NOMO-1 (cell line): ENCODE data around the gene APOL1.

ENCODE experiments used
- DNase-seq, 2 experiments: peaks; one replicate each; lab custom pipeline; 2025; ENCODE audit not compliant: unreplicated experiment in 2 of 2; lab: John Stamatoyannopoulos, UW

The APOL1 gene

DNA sequence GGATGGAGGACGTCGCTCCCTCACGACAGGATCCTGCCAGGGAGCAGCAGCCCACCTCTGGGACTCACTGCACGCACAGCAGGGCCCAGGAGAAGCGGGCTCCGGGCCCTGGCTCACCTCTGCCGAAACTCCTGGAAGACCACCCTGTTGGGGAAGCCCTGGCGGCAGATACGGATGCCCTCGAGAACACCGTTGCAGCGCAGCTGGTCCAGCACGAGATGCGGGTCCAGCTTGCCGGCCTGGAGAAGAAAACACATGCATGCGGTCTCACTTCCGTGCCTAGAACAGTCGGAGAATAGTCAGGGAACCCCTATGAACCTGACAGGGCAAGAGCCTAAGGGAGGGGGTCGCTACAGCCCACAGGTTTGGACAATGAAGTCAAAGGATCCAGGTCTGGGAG, 52.9 kb downstream of the APOL1 start:
- DNase-seq, result no peak

DNA sequence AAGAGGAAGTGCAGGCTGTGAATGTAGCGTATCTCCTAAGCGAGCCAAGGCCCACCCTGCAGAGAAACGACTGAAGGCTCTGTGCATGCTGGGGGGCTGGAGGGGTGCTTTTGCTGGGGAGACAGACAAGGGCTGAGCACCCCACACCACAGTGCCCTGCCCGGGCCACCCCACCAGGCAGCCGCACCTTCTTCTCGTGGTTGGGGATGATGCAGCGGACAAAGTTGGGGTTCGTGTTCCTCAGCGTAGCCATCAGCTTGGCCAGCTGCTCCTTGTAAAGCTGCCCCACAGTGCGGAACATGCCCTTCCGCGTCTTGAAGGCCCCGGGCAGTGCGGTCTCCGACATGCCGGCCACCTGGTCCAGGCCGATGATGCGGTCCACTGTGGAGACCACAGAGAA, 53.3 kb downstream of the APOL1 start:
- no peak for DNase-seq

DNA sequence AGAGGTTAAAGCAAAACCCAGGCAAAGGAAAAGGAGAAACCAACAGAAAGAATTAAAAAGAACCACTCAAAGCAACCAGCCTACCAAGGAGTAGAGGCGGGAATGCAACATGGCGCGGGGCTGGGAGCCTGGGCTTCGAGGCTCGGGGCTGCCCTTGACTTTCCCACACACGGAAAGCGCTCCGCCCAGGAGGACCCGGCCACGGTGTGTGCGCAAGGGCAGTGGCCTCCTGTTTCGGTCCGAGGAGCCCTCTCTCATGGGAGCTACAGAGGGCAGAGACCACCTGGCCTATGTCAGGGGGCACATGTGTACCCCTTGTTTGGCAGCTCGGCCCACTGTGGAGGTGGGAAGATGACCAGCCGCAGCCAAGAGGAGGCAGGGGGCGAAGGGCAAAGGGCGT, 55.9 kb downstream of the APOL1 start:
- DNase-seq, result no peak

DNA sequence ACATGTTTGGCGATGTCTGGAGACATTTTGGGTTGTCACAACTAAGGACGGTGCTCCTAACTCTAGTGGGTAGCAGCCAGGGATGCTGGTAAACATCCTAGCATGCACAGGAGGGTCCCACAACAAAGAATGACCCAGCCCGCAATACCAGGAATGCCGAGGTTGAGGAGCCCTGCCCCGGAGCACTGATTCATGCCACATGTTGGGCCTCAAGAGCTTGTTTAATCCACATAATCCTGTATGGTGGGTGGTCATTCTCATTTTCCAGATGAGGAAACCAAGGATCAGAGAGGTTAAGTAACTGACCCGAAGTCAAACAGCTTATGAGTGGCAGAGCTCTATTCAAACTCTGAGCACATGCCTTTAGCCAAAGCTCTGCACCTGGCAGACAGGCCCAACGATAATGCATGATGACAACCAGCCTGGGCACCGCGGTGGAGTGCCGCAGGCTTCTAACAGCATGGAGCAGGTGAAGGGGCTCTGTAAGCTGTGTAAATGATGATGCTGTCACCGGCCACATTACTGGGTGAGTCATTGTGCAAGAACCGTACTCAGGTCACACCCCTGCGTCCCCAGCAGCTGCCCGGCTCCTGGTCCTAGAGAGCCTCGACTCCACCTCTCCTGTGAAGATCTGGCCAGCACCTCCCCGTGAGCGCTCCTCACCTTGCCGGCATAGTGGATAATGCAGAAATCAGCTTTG, 58.6 kb downstream of the APOL1 start:
- DNase-seq, result no peak

DNA sequence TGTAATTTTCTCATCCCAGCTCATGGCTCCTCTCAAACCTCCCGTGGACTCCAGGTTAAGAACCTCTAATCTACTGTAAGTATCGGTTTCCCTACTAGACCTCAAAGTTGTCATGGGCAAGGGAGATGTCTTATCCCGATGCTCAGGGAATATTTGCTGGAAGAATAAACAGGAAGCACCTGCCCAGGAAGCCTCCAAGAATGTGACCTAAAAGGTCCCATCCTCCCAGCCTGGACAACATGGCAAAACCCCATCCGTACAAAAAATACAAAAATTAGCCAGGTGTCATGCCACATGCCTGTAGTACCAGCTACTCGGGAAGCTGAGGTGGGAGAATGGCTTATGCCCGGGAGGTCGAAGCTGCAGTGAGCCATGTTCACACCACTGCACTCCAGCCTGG, 62.4 kb downstream of the APOL1 start:
- no peak for DNase-seq

DNA sequence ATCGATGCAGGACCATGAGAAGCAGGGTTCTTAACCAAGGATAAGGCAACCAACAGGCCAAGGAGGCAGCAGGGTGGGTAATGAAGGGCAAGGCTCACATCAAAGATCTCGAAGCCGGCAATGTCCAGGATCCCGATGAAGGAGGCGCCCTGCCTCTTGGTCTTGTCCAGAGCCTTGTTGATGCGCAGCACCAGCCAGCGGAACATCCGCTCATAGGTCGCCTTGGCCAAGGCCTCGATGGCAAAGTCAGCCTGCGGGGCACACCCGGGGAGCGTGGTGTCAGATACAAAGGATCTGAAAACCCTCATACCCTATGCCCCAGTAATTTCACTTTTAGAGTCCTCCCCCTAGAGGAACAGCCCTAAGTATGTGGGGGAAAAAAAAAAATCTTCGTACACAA, 63.5 kb downstream of the APOL1 start:
- DNase-seq, result no peak
